Measurements from ENCODE around the gene SAMD4B.

The SAMD4B gene

GRCh38 chr19:39299832-39300231 lies 42.4 kb upstream of the SAMD4B start:
- no peak overlapping the region for H3K4me3 ChIP-seq (ENCODE audit: low read length)
- TF ChIP-seq CTCF (conservative IDR thresholded peaks at IDR 0.05; ENCODE audit: low read depth, low read length): no peak
- no peak for DNase-seq (ENCODE audit: low read depth)

DNA sequence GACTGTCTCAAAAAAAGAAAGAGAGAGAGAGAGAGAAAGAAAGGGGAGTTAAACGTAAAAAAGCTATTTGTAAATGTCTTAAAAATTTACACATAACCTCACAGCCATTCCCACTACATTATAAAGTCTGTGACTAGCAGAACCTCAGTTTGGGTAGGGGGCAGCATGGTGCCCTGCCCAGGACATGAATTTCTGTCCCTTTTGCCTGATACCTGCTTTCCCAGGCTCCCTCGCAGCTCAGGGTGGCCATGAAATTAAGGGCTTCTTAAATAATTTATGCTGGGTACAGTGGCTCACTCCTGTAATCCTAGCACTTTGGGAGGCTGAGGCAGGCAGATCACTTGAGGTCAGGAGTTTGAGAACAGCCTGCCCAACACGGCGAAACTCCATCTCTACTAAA lies 41.2 kb upstream of the SAMD4B start:
- TF ChIP-seq CTCF (conservative IDR thresholded peaks at IDR 0.05; ENCODE audit: low read depth, low read length): no peak
- DNase-seq (ENCODE audit: low read depth): no peak
- H3K4me3 ChIP-seq (ENCODE audit: low read length): no peak overlapping the region

GRCh38 chr19:39301562-39301961 lies 40.7 kb upstream of the SAMD4B start:
- no peak for TF ChIP-seq CTCF (conservative IDR thresholded peaks at IDR 0.05; ENCODE audit: low read depth, low read length)
- DNase-seq (ENCODE audit: low read depth): no peak
- H3K4me3 ChIP-seq (ENCODE audit: low read length): no peak overlapping the region

- DNase-seq (ENCODE audit: low read depth): no peak
- no peak for TF ChIP-seq CTCF (conservative IDR thresholded peaks at IDR 0.05; ENCODE audit: low read depth, low read length)
- no peak overlapping the region for H3K4me3 ChIP-seq (ENCODE audit: low read length)
Measured at GRCh38 chr19:39303373-39304184, 38.6 kb upstream of the SAMD4B start.

DNA sequence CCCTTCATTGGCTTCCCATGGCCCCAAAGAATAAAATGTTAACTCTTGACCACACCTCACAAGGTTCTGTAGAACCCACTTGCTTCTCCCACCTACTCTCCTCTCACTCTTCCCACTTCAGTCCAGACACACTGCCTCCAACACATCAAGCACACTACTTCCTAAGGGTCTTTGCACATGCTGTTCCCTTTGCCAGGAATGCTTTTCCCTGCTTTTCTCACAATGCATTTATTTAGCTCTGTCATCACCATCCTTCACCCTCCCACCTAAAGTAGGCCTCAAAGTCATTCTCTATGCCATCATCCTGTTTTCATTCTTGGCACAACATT lies 38.1 kb upstream of the SAMD4B start:
- no peak overlapping the region for H3K4me3 ChIP-seq (ENCODE audit: low read length)
- no peak for TF ChIP-seq CTCF (conservative IDR thresholded peaks at IDR 0.05; ENCODE audit: low read depth, low read length)
- no peak for DNase-seq (ENCODE audit: low read depth)

DNA sequence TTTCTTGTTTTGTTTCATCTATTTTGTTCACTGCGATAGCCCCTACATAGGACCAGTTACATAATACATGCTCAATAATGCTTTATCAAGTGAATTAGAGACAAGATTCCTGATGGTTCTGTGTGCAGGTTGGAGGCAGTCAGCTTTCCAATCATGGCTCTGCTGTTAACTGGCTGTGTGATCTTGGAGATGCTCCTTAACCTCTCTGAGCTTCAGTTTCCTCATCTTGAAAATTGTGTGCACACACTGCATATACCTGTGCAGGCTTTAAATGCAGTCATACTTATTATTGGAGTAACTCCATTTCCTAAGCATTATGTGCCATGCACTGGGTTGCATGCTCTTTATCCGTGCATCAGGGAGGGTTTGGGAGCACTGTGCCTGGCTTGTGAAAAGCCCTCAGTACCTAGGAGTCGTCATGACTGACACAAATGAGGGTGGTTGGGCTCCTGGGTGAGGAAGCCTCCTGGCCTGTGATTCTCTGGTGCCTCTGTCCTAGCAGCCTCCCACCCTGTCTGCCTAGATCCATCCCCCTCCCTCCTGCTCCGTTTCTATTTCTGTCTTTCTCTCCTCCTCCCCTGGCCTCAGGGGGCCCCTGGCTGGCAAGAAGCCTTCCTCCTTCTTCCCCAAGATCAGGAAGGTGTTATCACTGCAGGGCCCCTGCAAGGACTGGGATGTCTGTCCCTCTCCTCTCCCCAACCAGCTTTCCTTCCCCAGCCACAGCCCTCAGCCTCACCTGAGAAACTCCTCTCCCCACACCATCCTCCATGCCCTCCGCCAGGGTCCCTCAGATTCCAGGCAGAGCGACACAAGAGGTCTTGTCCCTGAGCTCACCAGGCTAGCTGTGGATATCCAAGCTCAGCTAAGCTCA lies 37.3 kb upstream of the SAMD4B start:
- H3K4me3 ChIP-seq (ENCODE audit: low read length): no peak overlapping the region
- no peak for TF ChIP-seq CTCF (conservative IDR thresholded peaks at IDR 0.05; ENCODE audit: low read depth, low read length)
- no peak for DNase-seq (ENCODE audit: low read depth)

All from retinal pigment epithelial cell (primary cell).